ENCODE measurements around the gene PTPRN2.

DNA sequence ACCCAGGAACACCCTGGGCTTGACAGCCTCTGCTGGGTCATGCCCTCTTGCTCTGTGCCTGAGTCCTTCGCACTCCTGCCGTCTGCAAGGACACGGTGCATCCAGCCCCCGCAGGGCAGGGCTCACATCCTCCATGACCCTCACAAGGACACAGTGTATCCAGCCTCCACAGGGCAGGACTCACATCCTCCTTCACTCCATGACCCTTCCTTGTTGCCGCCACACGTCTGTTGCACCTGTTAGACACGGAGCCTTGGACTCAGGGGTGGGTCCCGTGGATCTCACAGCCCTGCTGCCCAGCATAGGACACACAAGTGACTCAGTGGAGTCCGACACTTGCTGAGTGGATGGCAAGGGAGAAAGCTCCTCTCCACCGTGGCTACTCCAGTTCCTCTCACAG, 750.1 kb downstream of the PTPRN2 start:
- TF ChIP-seq, protein P1, sequence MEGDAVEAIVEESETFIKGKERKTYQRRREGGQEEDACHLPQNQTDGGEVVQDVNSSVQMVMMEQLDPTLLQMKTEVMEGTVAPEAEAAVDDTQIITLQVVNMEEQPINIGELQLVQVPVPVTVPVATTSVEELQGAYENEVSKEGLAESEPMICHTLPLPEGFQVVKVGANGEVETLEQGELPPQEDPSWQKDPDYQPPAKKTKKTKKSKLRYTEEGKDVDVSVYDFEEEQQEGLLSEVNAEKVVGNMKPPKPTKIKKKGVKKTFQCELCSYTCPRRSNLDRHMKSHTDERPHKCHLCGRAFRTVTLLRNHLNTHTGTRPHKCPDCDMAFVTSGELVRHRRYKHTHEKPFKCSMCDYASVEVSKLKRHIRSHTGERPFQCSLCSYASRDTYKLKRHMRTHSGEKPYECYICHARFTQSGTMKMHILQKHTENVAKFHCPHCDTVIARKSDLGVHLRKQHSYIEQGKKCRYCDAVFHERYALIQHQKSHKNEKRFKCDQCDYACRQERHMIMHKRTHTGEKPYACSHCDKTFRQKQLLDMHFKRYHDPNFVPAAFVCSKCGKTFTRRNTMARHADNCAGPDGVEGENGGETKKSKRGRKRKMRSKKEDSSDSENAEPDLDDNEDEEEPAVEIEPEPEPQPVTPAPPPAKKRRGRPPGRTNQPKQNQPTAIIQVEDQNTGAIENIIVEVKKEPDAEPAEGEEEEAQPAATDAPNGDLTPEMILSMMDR (IDR thresholded peaks at IDR 0.05): no peak
- TF ChIP-seq POLR2A (IDR thresholded peaks at IDR 0.05): no peak
